MM.1S (cell line): ENCODE measurements around the gene SLC1A2.

Experiments
- DNase-seq: peaks from one replicate; pipeline ENCODE4 v3.0.0-alpha.2; 2015
- H2AFZ ChIP-seq: fragments of 300-600 bp; sonication (generic); 2 replicates; pipeline ENCODE4 v1.6.0; 2016; ENCODE audit warnings: antibody characterized with exemption, low read length
- H3F3A ChIP-seq: fragments of 300-600 bp; sonication (generic); 2 replicates; pipeline ENCODE4 v1.6.1; 2016; ENCODE audit warnings: mild to moderate bottlenecking, antibody characterized with exemption, low read length, moderate library complexity, mixed read lengths; ENCODE audit not compliant: insufficient read depth
- H3K27ac ChIP-seq: fragments of 300-600 bp; sonication (generic); 2 replicates; pipeline ENCODE4 v1.5.1; 2016; ENCODE audit warnings: mild to moderate bottlenecking, low read length
- H3K27me3 ChIP-seq: fragments of 300-600 bp; sonication (generic); replicated peaks from 2 replicates; pipeline ENCODE4 v1.6.0; 2016; ENCODE audit warnings: low read length; ENCODE audit not compliant: insufficient read depth
- H3K36me3 ChIP-seq: fragments of 300-600 bp; sonication (generic); replicated peaks from 2 replicates; pipeline ENCODE4 v1.6.1; 2016; ENCODE audit warnings: mild to moderate bottlenecking, low read length, mixed read lengths; ENCODE audit not compliant: insufficient read depth
- H3K4me1 ChIP-seq: fragments of 300-600 bp; sonication (generic); 2 replicates; pipeline ENCODE4 v1.6.1; 2016; ENCODE audit warnings: low read length, mixed read lengths
- H3K4me2 ChIP-seq: fragments of 300-600 bp; sonication (generic); 2 replicates; pipeline ENCODE4 v1.6.0; 2016; ENCODE audit warnings: low read depth, low read length
- H3K4me3 ChIP-seq: fragments of 300-600 bp; sonication (generic); 2 replicates; pipeline ENCODE4 v1.5.1; 2016; ENCODE audit warnings: low read length, mixed read lengths
- H3K79me2 ChIP-seq: fragments of 300-600 bp; sonication (generic); 2 replicates; pipeline ENCODE4 v1.6.1; 2016; ENCODE audit warnings: mixed run types, low read length, mixed read lengths
- H3K9ac ChIP-seq: fragments of 300-600 bp; sonication (generic); 2 replicates; pipeline ENCODE4 v1.6.1; 2016; ENCODE audit warnings: low read length, mixed read lengths
- H3K9me2 ChIP-seq: fragments of 300-600 bp; sonication (generic); replicated peaks from 2 replicates; pipeline ENCODE4 v1.6.1; 2016; ENCODE audit warnings: mild to moderate bottlenecking, low read length, mixed read lengths; ENCODE audit not compliant: insufficient read depth
- H3K9me3 ChIP-seq: fragments of 300-600 bp; sonication (generic); replicated peaks from 2 replicates; pipeline ENCODE4 v1.6.1; 2016; ENCODE audit warnings: mild to moderate bottlenecking, low read length, mixed read lengths; ENCODE audit not compliant: insufficient read depth
- H4K20me1 ChIP-seq: fragments of 300-600 bp; sonication (generic); 2 replicates; pipeline ENCODE4 v1.6.1; 2016; ENCODE audit warnings: mild to moderate bottlenecking, low read length, moderate library complexity, mixed read lengths; ENCODE audit not compliant: insufficient read depth
- CTCF ChIP-seq: fragments of 300-600 bp; sonication (generic); IDR thresholded peaks from 2 replicates; pipeline ENCODE4 v1.5.1; 2016; ENCODE audit warnings: antibody characterized with exemption, low read length, mixed read lengths
- EZH2 ChIP-seq: fragments of 300-600 bp; sonication (generic); optimal IDR thresholded peaks from 2 replicates; pipeline ENCODE3; 2017; ENCODE audit warnings: low read depth, mild to moderate bottlenecking, antibody characterized with exemption, low read length, mixed read lengths
- EZH2phosphoT487 ChIP-seq: fragments of 300-600 bp; sonication (generic); IDR thresholded peaks from 2 replicates; pipeline ENCODE4 v1.6.1; 2018; ENCODE audit warnings: antibody characterized with exemption, low read length

The SLC1A2 gene

GRCh38 chr11:35419830-35420333 is 524 bp upstream of the SLC1A2 start:
- H3K9me2 ChIP-seq: no peaks in the 10 kb centered on the region
- no peaks in the 10 kb centered on the region for H3K9me3 ChIP-seq
- H4K20me1 ChIP-seq: no peaks in the 10 kb centered on the region
- no peaks in the 10 kb centered on the region for H3K4me1 ChIP-seq
- peak overlapping the region; percentile 98; the same call in 1 of the 2 replicates for H3K4me2 ChIP-seq
- H2AFZ ChIP-seq: no peak overlapping the region
- H3F3A ChIP-seq: no peaks in the 10 kb centered on the region
- no peak for DNase-seq
- peaks cover 47% of the 10 kb centered on the region for H3K27me3 ChIP-seq
- no peak overlapping the region; the same call in 1 of the 2 replicates for H3K4me3 ChIP-seq
- no peak overlapping the region for H3K27ac ChIP-seq
- no peak for TF ChIP-seq CTCF
- TF ChIP-seq EZH2phosphoT487: no peak
- TF ChIP-seq EZH2: no peak
- no peaks in the 10 kb centered on the region for H3K79me2 ChIP-seq
- no peaks in the 10 kb centered on the region for H3K36me3 ChIP-seq
- no peak overlapping the region for H3K9ac ChIP-seq

DNA sequence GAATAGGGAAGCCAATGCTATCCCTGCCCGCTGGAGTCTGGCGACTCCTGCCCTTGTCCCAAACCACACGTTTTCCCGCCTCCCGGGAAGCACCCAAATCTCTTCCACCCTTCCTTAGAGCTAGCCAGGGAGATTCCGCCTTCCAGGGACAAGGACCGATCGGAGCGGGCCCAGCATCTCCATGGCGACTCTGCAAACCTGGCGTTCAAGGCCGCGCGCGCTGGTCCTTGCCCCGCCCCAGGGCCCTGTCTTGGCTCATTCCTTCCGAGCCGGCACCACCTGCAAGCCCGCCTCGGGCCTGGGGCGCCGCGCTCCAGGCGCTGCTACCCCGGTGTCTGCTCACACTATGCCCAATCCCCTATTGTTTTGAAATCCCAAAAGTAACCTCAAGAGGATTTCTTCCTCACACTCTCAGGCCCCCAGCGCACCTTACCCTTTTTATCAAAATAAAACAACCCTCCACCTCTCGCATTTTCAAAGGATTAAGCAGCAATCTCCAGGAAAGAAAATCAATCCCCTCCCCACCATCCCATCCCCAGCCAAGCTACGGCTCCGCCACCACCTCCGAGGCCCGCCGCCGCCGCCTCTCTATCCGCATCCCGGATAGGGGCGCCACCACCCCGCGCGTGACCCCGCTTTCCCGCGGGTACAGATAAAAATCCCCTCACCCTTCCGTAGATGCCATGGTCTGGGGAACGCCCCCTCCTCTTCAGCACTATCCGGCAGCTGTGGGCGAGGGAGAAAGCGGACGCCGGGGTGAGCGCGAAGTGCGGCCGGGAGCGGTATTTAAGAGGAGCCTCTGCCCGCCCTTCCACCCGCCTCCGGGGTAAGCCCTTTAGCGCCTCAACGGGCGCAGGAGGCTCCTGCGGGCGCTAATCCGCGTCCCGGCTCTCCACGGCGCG is 825 bp downstream of the SLC1A2 start:
- DNase-seq: peak; percentile 28
- peaks cover 47% of the 10 kb centered on the region for H3K27me3 ChIP-seq
- peak overlapping the region; percentile 61 for H3K4me3 ChIP-seq
- no peaks in the 10 kb centered on the region for H3K9me2 ChIP-seq
- no peak overlapping the region for H3K27ac ChIP-seq
- peak overlapping the region; percentile 70 for H2AFZ ChIP-seq
- no peak overlapping the region; the same call in 1 of the 2 replicates for H3K9ac ChIP-seq
- H3K36me3 ChIP-seq: no peaks in the 10 kb centered on the region
- H4K20me1 ChIP-seq: no peaks in the 10 kb centered on the region
- H3K9me3 ChIP-seq: no peaks in the 10 kb centered on the region
- peak overlapping the region; percentile 98 for H3K4me2 ChIP-seq
- H3F3A ChIP-seq: no peaks in the 10 kb centered on the region
- no peaks in the 10 kb centered on the region for H3K4me1 ChIP-seq
- no peaks in the 10 kb centered on the region for H3K79me2 ChIP-seq
- TF ChIP-seq EZH2 (no peak), CTCF (no peak), EZH2phosphoT487 (no peak)

- Histone ChIP-seq H3K9me3 (no peaks in the 10 kb centered on the region), H3K4me1 (no peaks in the 10 kb centered on the region), H3K27ac (no peak overlapping the region), H2AFZ (no peak overlapping the region), H3K79me2 (no peaks in the 10 kb centered on the region), H3K9ac (no peak overlapping the region), H3K36me3 (no peaks in the 10 kb centered on the region), H3K4me3 (no peak overlapping the region), H4K20me1 (no peaks in the 10 kb centered on the region), H3K4me2 (no peak overlapping the region), H3F3A (no peaks in the 10 kb centered on the region), H3K27me3 (peaks cover 39% of the 10 kb centered on the region), H3K9me2 (no peaks in the 10 kb centered on the region)
- no peak for DNase-seq
- TF ChIP-seq EZH2phosphoT487 (no peak), EZH2 (no peak), CTCF (no peak)
Measured at GRCh38 chr11:35415487-35415886, 3.9 kb downstream of the SLC1A2 start.
